HepG2 (cell line): ENCODE results near the gene GSK3A. TPM values are rescaled to one million over a fixed set of nuclear protein-coding genes. Genes with fewer than 3 reads are reported as not detected.

ENCODE experiments used
- ATAC-seq: fragments of 200-7000 bp; cut with Tn5 transposase; 3 replicates; pipeline ENCODE4 v1.9.1; 2020; ENCODE audit warnings: mild to moderate bottlenecking, moderate library complexity
- BruUV-seq: library from RNA; stranded (reverse); fragments of 400-500 nt; replicated peaks from 2 replicates; lab custom pipeline; 2021; lab: Mats Ljungman, UMichigan
- CTCF ChIA-PET: fragments of 300-600 bp; formaldehyde crosslinking; extraction: SDS; loops from one replicate; lab custom pipeline; 2021; ENCODE audit warnings: low total read pairs, inconsistent platforms, low intra/inter-chr PET ratio; lab: Yijun Ruan, JAX
- POLR2A ChIA-PET: fragments of 350-600 bp; sonication (Branson Sonifier 250); formaldehyde crosslinking; loops from one replicate; lab custom pipeline; 2020; ENCODE audit warnings: antibody characterized with exemption, inconsistent platforms; lab: Yijun Ruan, JAX
- DNase-seq: peaks from one replicate; pipeline ENCODE4 v3.0.0-alpha.2; 2015; ENCODE audit warnings: low spot score
- FAIRE-seq: peaks from 3 replicates; lab custom pipeline; 2011; peaks lifted over from hg19 to GRCh38; lab: Jason Lieb, UNC
- H2AFZ ChIP-seq: one replicate; pipeline ENCODE4 v1.6.1; 2011; ENCODE audit warnings: low read length, inconsistent platforms
- H3K27ac ChIP-seq: fragments of 300-600 bp; 3 replicates; pipeline ENCODE4 v1.8.0; 2011; ENCODE audit warnings: mixed run types, mild to moderate bottlenecking, mixed read lengths, low read length, inconsistent platforms; ENCODE audit not compliant: insufficient read depth; ENCODE audit errors: extremely low read length
- H3K27me3 ChIP-seq, 2 experiments: fragments of 200-600 bp in 1 of 2; 2 replicates in 1 of 2; 3 replicates in 1 of 2; pipeline versions ENCODE4 v1.6.0 to v1.8.0; 2011; ENCODE audit warnings: low read length in 2 of 2, mild to moderate bottlenecking in 2 of 2, moderate library complexity in 2 of 2, inconsistent platforms in 1 of 2; ENCODE audit not compliant: insufficient read depth in 2 of 2, control insufficient read depth in 1 of 2
- H3K36me3 ChIP-seq, 2 experiments: fragments of 200-600 bp in 1 of 2; replicated peaks in 1 of 2; 2 replicates in 1 of 2; 3 replicates in 1 of 2; pipeline versions ENCODE4 v1.5.1 to v1.8.0; 2011; ENCODE audit warnings: low read length in 2 of 2, inconsistent platforms in 1 of 2; ENCODE audit not compliant: insufficient read depth in 2 of 2, control insufficient read depth in 1 of 2
- H3K4me1 ChIP-seq: 2 replicates; pipeline ENCODE4 v1.5.1; 2012; ENCODE audit warnings: low read length, inconsistent platforms; ENCODE audit not compliant: insufficient read depth
- H3K4me2 ChIP-seq: 2 replicates; pipeline ENCODE4 v1.6.0; 2011; ENCODE audit warnings: low read depth, low read length, inconsistent platforms
- H3K4me3 ChIP-seq, 3 experiments: fragments of 200-600 bp in 1 of 3; sonication (generic), shearing (Covaris generic) in 1 of 3; replicated peaks in 1 of 3; 2 replicates each; pipeline ENCODE4 v1.5.1; 2011 to 2016; ENCODE audit warnings: low read length in 3 of 3, inconsistent platforms in 2 of 3, low read depth in 2 of 3, mild to moderate bottlenecking in 2 of 3, control low read depth in 1 of 3, mixed read lengths in 1 of 3; ENCODE audit not compliant: insufficient read depth in 1 of 3
- H3K79me2 ChIP-seq: one replicate; pipeline ENCODE4 v1.6.1; 2011; ENCODE audit warnings: low read length, inconsistent platforms; ENCODE audit not compliant: insufficient read depth
- H3K9ac ChIP-seq: 2 replicates; pipeline ENCODE4 v1.6.0; 2011; ENCODE audit warnings: mild to moderate bottlenecking, low read depth, low read length, inconsistent platforms; ENCODE audit not compliant: insufficient read depth
- H3K9me3 ChIP-seq: 2 replicates; pipeline ENCODE4 v1.5.1; 2012; ENCODE audit warnings: mild to moderate bottlenecking, low read length
- H4K20me1 ChIP-seq: 2 replicates; pipeline ENCODE4 v1.6.0; 2011; ENCODE audit warnings: inconsistent platforms, mild to moderate bottlenecking, low read length, moderate library complexity; ENCODE audit not compliant: insufficient read depth
- AGO1 ChIP-seq: fragments of 200-400 bp; formaldehyde crosslinking; IDR thresholded peaks from 2 replicates; pipeline ENCODE4 v1.6.1; 2017; ENCODE audit warnings: mild to moderate bottlenecking, low read depth, low read length, moderate library complexity; ENCODE audit not compliant: poor library complexity, severe bottlenecking
- AGO2 ChIP-seq: fragments of 200-400 bp; formaldehyde crosslinking; optimal IDR thresholded peaks from 2 replicates; pipeline ENCODE3; 2017; ENCODE audit warnings: mild to moderate bottlenecking, low read depth, low read length, moderate library complexity
- AKAP8 ChIP-seq: sonication (generic); formaldehyde crosslinking; IDR thresholded peaks from 2 replicates; pipeline ENCODE4 v1.5.1; 2020; ENCODE audit warnings: mild to moderate bottlenecking, missing genetic modification reagents
- POLR2A ChIP-seq, 2 experiments: IDR thresholded peaks; 2 replicates each; pipeline ENCODE4 v1.6.1; 2011; ENCODE audit warnings: low read depth in 2 of 2, low read length in 2 of 2, mild to moderate bottlenecking in 1 of 2, moderate library complexity in 1 of 2; ENCODE audit not compliant: insufficient read depth in 1 of 2
- POLR2G ChIP-seq: fragments of 200-400 bp; formaldehyde crosslinking; IDR thresholded peaks from 2 replicates; pipeline ENCODE4 v1.6.1; 2018; ENCODE audit warnings: mild to moderate bottlenecking, low read depth, low read length, moderate library complexity
- ZNF709 ChIP-seq: sonication (generic); formaldehyde crosslinking; IDR thresholded peaks from 2 replicates; pipeline ENCODE4 v1.5.0; 2020; ENCODE audit warnings: mild to moderate bottlenecking, missing genetic modification reagents
- ZNF720 ChIP-seq: sonication (generic); formaldehyde crosslinking; IDR thresholded peaks from 2 replicates; pipeline ENCODE4 v1.4.0; 2020; ENCODE audit warnings: missing genetic modification reagents
- WGBS: methylation state at CpG from one replicate; pipeline ENCODE4 v1.1.6; 2017; ENCODE audit warnings: low lambda C conversion rate; 5-methylcytosine and 5-hydroxymethylcytosine counted together
- in situ Hi-C: cut with HindIII; loops from 2 replicates; pipeline ENCODE4 v1.10.0; 2017; ENCODE audit warnings: low pct_unique_long_range_greater_than_20kb; ENCODE audit not compliant: extremely low pct_ligation_motif_present
- intact Hi-C: fragments of 100-400 bp; cut with micrococcal nuclease; formaldehyde crosslinking; loops from one replicate; pipeline ENCODE4 v1.10.0; 2022; ENCODE audit not compliant: unreplicated experiment
- polyA plus RNA-seq, 8 experiments: library from polyadenylated mRNA; depleted of rRNA in 3 of 8; stranded (reverse) in 7 of 8; unstranded in 1 of 8; fragments of >200 nt; fragmentation: Illumina TruSeq in 4 of 8; extraction: Trizol in 4 of 8; gene quantifications; 2 replicates each; pipeline versions ENCODE4 v1.2.1 to v1.2.3, GENCODE V29; 2011 to 2016; ENCODE audit warnings: low read depth in 4 of 8, missing spikeins in 1 of 8, mixed read lengths in 1 of 8; ENCODE audit not compliant: insufficient read depth in 1 of 8
- total RNA-seq, 5 experiments: library from RNA; depleted of rRNA; stranded (reverse); fragments of >200 nt; fragmentation: Illumina TruSeq; extraction: Trizol; gene quantifications; 2 replicates each; pipeline ENCODE4 v1.2.3, GENCODE V29; 2016; ENCODE audit warnings: low read depth in 1 of 5

GSK3A gene
- total and polyA plus RNA-seq, 2 of the 13 experiments (the other 11 are each of a cell fraction or from before 2014, with no cell fraction given), result 16.9 to 52.5 TPM

GRCh38 chr19:42196011-42197001 is 46.1 kb downstream of the GSK3A start:
- peaks cover 9% of the 10 kb centered on the region; the same call in 1 of the 2 replicates for H3K4me1 ChIP-seq
- FAIRE-seq (no peak), DNase-seq (no peak), ATAC-seq (peak; percentile 19; the same call in 2 of the 3 replicates)
- no peak overlapping the region for H3K4me2 ChIP-seq
- in situ Hi-C loops (no loop called here), intact Hi-C loops (no loop called here)
- peaks cover 4% of the 10 kb centered on the region; the same call in 1 of the 2 replicates for H3K9me3 ChIP-seq
- BruUV-seq, result TSS peak; percentile 34
- POLR2A ChIA-PET, result no interaction called here
- H3K36me3 ChIP-seq, result peaks cover 18 to 29% of the 10 kb centered on the region in 2 experiments; a peak in 4 of 5 replicates
- no peak overlapping the region for H3K9ac ChIP-seq
- H3K79me2 ChIP-seq, result no peaks in the 10 kb centered on the region
- H3K4me3 ChIP-seq, result no peak overlapping the region
- TF ChIP-seq ZNF709 (CRISPR knock-in tag) (no peak), POLR2G (peak; percentile 22; the same call in 1 of the 2 replicates), AGO2 (peak; percentile 83), AKAP8 (CRISPR knock-in tag) (0 out of 2 replicates have a peak, but pooled peaks have one; percentile 41), ZNF720 (CRISPR knock-in tag) (no peak), AGO1 (peak; percentile 62), POLR2A (IDR thresholded peaks at IDR 0.05; ENCODE audit: insufficient read depth in 1 of 2, low read depth in 2 of 2, low read length in 2 of 2) (0 out of 4 replicates have a peak, but pooled peaks of 1 of the 2 experiments have one; percentile 8)
- no peak overlapping the region for H2AFZ ChIP-seq
- WGBS, result 95% methylated on average over 42 of the region's 47 CpGs
- no peak overlapping the region for H3K27ac ChIP-seq
- CTCF ChIA-PET, result no interaction called here
- H3K27me3 ChIP-seq, result peaks cover 0 to 2% of the 10 kb centered on the region in 2 experiments; a peak in 1 of 5 replicates
- peaks cover 17% of the 10 kb centered on the region; the same call in 1 of the 2 replicates for H4K20me1 ChIP-seq
